ENCODE measurements around the gene VWDE.

The VWDE gene

GRCh38 chr7:12328888-12329770, 74.5 kb downstream of the VWDE start:
- no peak for DNase-seq

DNA sequence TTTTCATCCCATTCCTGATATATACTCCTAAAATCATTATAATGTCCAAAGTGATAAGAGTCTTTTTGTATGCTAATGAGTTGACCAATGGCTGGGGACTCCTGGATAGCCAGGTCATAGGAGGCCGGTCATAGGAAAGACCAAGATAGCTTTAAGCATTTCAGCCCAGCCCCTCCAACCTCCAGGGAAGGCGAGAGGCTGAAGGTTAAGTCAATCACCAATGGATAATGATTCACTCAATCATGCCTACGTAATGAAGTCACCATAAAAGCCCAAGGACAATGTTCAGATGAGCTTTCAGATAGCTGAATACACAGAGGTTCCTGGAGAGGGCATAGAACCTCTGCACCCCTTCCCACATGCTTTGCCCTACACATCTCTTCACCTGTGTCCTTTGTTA, 75.7 kb downstream of the VWDE start:
- DNase-seq, result no peak

- DNase-seq, result no peak
These were observed 78.0 kb downstream of the VWDE start for GRCh38 chr7:12325646-12326045.

DNA sequence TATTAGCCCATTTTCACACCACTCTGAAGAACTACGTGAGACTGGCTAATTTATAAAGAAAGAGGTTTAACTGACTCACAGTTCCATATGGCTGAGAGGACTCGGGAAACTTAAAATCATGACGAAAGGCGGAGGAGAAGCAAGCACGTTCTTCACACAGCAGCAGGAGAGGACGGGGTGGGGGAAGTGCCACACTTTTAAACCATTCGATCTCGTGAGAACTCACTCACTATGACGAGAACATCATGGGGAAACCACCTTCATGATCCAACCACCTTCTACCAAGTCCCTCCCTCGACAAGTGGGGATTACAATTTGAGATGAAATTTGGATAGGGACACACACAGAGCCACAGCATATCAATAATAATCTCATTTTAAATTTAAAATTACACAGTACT, 80.2 kb downstream of the VWDE start:
- DNase-seq, result no peak

- no peak for DNase-seq
These were observed 80.8 kb downstream of the VWDE start for GRCh38 chr7:12322903-12323300.

GRCh38 chr7:12322284-12322902, 81.3 kb downstream of the VWDE start:
- DNase-seq, result peak in 1 of 56 donors; percentile 8

DNA sequence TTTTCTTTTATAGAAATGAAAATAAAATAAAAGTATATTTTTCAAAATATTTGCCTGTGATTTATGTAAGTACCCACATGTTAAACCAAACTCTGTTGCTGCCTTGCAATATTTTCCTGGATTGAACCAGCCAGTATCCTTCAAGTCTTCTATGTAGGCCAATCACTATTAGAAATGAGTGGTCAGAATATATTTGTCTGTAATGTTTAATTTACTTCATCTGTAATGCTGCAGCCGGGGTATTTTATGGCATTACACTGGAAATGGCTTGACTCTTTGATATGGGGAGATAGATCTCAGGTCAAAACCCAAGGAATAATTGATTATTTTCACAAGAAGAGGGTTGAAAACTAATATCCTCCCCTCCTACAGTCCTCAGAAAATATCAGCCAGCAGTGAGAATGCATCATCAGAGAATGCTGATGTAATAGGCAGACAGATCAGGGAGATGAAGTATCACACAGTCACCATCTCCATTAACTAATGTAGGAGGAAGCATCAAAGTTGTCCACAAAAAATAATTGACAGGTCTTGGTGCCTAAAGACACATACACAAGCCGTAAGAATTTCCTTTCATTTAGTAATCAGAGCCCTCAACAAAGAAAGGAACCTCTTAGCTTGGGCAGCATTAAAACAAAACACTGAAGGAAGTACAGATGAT, 82.5 kb downstream of the VWDE start:
- no peak for DNase-seq

- DNase-seq, result no peak
These were observed 83.3 kb downstream of the VWDE start for GRCh38 chr7:12320241-12320986.

DNA sequence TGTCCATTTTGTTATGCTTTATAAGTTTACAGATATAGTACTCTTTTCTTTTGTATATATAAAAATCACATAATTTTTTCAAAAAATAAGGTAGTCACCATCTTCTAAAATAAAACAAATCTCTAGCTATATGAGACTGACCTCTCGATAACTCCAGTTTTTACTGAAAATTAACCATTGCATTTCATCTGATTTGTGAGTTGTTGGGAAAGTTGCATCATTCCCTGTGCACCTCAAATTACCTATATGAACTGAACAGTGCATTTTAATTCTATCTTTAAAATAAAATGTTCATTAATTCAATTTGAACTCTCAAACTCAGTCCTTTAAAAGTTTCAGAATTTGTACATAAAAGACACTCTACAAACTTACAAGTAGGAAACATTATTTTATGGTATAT, 86.0 kb downstream of the VWDE start:
- DNase-seq, result no peak

DNA sequence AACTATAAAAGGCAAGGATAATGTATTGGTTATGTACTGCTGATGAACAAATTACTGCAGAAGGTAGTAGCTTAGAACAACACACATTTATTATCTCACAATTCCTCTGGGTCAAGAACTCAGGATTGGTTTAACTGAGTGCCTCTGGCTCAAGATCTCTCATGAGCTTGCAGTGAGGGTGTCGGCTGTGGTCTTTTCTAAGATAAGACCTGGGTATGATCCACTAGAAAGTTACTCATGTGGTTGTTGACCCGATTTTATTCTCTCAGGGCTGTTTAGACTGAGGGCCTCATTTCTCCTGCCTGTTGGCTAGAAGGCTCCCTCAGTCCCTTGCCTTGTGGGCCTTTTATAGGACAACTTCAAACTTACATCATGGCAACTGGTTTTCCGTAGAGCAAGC, 86.7 kb downstream of the VWDE start:
- no peak for DNase-seq

- DNase-seq, result no peak
These were observed 88.6 kb downstream of the VWDE start for GRCh38 chr7:12315049-12315448.

DNA sequence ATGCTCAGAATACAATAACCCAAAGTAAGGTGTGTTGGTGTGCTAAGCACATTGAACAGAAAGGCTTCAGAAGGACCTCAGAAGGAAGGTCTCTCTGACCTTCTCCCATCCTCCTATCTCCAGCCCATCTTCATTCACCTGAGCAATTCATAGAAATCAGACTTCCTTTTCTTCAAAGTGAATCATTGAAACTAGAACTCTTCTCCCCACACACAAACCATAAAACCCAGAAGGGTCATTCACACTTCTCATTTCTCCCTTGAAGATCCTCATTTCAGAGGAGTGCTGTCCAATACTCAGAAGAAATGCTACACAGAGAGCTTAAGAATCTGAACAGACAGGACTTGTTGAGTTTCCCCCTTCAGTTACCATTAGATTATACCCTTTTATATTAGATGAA, 89.5 kb downstream of the VWDE start:
- no peak for DNase-seq

DNA sequence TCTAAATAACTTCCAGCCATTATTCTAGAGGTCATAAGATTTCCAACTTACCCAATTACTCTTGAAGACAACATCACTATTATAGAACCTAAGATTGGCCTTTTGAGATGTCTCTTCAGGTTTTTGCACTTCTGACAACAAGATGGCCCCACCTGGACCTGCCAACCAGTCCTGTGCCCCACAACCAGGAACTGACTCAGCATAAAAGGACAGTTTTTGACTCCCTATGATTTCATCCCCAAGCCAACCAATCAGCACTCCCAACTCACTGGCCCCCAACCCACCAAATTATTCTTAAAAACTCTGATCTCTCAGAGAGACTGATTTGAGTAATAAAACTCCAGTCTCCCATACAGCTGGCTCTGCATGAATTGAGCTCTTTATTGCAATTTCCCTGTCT, 98.2 kb downstream of the VWDE start:
- DNase-seq, result no peak

GRCh38 chr7:12303495-12303894, 100.2 kb downstream of the VWDE start:
- DNase-seq, result no peak

- DNase-seq, result no peak
These were observed 100.6 kb downstream of the VWDE start for GRCh38 chr7:12303062-12303461.

DNA sequence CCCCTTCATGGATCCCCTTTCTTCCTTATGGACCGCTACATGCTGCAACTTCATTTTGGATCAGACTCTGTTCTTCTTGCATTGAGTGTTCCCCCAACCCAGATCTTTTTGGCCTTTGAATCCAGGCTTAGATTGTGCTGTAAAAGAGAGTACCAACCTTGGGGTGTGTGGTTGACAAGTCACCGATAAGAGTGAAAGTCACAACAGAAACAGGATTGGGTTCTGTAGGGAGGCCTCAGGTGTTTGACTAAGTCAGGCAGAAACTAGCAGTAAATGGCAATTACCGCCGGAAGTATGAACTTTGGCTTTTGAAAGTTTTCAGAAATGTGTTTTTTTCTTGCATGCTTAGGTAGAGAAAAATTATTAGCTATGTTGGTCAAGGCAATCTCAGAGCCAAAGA, 103.2 kb downstream of the VWDE start:
- DNase-seq, result no peak

GRCh38 chr7:12299367-12299766, 104.3 kb downstream of the VWDE start:
- no peak for DNase-seq

DNA sequence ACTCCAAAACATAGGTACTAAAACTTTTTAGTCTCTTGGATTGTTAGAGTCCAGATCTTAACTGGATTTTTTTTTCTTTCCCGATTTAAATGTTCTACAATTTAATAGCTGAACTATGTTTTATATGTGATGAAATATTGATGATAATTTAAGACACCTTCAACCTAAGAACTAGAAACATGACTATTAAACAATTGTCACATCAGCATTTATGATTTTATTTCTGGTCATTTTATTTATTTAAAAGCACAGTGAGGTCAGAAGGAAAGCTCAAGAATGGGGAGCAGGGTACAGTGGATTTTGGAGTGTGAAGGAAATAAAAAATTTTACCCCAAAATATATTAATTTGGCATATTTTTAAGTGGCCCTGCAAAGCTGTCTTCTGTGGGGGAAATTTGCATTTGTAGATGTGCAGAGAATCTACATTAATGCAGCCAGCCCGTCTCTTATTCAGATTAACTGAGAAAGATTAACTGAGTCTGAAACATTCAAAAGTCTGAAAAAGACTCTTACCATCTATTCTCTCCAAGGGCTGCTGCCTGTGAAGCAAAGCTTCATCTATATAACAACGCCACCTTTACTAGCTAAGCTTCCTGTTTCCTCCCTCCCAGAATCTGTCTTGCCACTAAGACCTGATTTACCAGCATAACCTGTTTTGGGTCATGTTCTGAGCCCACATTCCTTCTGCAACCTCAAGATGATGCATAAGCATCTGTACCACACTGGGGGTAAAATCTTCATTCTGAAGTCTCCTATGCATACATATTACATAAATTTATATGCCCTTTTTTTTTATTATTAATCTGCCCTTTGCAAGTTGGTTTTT, 106.2 kb downstream of the VWDE start:
- no peak for DNase-seq

DNA sequence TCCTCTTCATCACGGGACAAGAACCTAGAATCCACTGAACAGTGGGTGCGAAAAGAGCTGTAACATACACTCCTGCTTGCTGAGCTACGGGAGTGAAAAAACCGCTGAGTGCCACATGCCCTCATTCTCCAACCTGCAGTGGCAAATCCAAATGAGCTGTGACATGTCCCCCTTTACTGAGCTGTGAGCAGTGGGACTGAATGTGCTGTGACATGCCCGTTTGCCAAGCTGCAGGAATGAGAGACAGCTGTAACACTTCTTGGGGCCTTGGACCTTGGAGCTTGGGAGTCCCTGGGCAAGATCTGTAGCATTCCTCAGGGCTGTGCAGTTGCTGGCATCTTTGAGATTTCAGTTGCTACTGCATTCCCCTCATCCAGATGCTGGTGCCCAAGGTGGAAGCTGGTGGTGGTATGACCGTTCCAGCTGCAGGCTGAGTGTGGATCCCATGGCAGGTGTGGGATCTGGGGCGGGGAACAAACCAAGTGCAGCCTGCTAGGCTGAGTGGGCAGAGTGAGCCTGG, 107.6 kb downstream of the VWDE start:
- DNase-seq, result no peak

DNA sequence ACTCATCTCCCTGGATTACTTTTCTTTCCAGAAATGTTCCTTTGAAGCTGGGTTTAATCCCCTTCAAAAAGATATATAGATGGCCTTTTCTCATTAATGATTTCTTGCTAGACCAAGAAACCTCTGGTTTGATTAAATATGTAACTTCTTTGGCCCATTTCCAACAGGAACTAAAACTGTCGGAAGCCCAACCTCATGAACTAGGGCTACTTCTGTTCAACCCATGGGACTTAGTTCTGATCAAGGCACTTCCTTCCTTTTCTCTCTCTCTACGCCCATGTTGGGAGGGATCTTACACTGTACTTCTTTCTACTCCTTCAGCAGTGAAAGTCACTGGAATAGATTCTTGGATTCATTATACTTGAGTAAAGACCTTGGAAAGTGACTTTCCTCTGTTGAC, 109.0 kb downstream of the VWDE start:
- DNase-seq, result no peak

DNA sequence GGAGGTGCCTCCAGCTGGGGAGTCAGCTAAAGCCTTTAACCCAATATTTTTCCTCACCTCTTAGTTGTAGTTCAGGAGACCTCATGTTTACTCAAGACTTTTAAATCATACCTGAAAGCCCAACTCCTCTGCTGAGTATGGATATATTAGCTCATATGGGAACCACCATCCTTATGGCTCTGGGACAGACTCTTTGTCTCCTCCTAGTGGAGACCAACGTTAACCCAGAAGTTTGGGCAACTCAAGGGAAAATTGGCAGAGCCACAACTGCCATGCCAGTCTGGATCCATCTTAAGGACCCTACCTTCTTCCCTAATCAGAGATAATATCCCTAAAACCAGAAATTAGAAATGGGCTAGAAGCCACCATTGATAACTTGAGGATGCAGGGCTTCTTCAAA, 111.8 kb downstream of the VWDE start:
- no peak for DNase-seq
